ENCODE data around the gene ZFAND5. TPM values are rescaled to one million over a fixed set of nuclear protein-coding genes. Genes with fewer than 3 reads are reported as not detected.

Gene ZFAND5
- total RNA-seq, 1 experiment from 2014 or later = 84.1 TPM

DNA sequence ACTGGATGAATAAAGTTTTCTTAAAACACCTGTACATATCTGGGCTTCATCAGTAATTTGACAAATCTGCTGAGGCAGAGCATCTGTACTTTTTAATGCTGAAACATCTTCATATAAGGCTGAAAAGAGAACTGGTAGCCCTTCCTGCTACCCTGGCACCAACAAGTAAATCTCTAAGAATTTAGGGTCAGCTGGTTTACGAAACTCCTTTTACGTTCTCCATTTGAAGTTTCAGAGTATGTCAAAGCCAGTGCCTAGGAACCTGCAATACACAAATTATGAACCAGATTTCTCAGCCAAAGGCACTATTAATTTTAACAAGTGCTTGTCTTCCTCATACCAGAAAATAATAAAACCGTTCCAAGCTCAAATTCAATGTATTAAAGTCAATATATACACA lies 3.8 kb downstream of the ZFAND5 start:
- Histone ChIP-seq H3K27ac (ENCODE audit: low read length) (no peak overlapping the region), H3K4me3 (ENCODE audit: low read length) (peak overlapping the region; percentile 98), H3K79me2 (ENCODE audit: low read length) (peaks cover 85% of the 10 kb centered on the region), H3K4me2 (ENCODE audit: low read length) (peak overlapping the region; percentile 91), H3K9me2 (replicated peaks; ENCODE audit: low read length) (no peaks in the 10 kb centered on the region), H3F3A (ENCODE audit: low read length, unreplicated experiment) (no peaks in the 10 kb centered on the region), H3K9ac (ENCODE audit: low read length) (peak overlapping the region; percentile 88; the same call in 1 of the 2 replicates), H2AFZ (ENCODE audit: low read length) (no peak overlapping the region), H3K4me1 (ENCODE audit: insufficient read depth, low read length) (peaks cover 19% of the 10 kb centered on the region; the same call in 1 of the 2 replicates), H3K9me3 (ENCODE audit: low read length) (no peaks in the 10 kb centered on the region), H3K36me3 (ENCODE audit: low read depth, low read length) (peaks cover 61% of the 10 kb centered on the region), H4K20me1 (ENCODE audit: low read length) (peaks cover 79% of the 10 kb centered on the region), H3K27me3 (ENCODE audit: low read length) (no peaks in the 10 kb centered on the region)
- TF ChIP-seq, protein P1, sequence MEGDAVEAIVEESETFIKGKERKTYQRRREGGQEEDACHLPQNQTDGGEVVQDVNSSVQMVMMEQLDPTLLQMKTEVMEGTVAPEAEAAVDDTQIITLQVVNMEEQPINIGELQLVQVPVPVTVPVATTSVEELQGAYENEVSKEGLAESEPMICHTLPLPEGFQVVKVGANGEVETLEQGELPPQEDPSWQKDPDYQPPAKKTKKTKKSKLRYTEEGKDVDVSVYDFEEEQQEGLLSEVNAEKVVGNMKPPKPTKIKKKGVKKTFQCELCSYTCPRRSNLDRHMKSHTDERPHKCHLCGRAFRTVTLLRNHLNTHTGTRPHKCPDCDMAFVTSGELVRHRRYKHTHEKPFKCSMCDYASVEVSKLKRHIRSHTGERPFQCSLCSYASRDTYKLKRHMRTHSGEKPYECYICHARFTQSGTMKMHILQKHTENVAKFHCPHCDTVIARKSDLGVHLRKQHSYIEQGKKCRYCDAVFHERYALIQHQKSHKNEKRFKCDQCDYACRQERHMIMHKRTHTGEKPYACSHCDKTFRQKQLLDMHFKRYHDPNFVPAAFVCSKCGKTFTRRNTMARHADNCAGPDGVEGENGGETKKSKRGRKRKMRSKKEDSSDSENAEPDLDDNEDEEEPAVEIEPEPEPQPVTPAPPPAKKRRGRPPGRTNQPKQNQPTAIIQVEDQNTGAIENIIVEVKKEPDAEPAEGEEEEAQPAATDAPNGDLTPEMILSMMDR (conservative IDR thresholded peaks at IDR 0.05; ENCODE audit: low read depth, low read length) = no peak
- TF ChIP-seq EZH2 (IDR thresholded peaks at IDR 0.05; ENCODE audit: low read length, unreplicated experiment) (no peak), EZH2phosphoT487 (IDR thresholded peaks at IDR 0.05; ENCODE audit: borderline replicate concordance, low read length) (no peak)
- intact Hi-C loops (cut with micrococcal nuclease) = no loop called here
- no peak for DNase-seq
- no TSS peak for BruUV-seq (replicated peaks)
- ChIA-PET POLR2A (ENCODE audit: unreplicated experiment) (no interaction called here), CTCF (no interaction called here)
- no peak for ATAC-seq

DNA sequence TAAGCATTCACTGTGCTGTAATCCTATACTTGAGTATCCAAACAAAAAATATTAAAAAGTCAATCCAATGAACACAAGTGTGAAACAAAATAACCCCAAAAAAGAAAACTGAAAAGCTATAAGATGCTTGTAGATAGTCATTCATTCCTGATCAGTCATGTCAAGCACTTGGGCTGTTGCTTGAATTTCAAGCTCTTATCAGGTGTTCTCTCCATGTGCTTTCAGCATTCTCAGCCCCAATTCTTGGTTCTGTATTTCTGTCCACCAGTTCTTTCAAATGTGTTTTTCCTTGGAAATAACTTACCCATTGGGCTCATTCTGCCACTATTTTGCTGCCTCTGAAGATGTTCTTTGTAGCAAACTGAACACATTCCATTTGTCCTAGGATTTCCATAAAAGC lies 4.7 kb downstream of the ZFAND5 start:
- Histone ChIP-seq H3K27me3 (ENCODE audit: low read length) (no peaks in the 10 kb centered on the region), H3K27ac (ENCODE audit: low read length) (no peak overlapping the region), H3K9me2 (replicated peaks; ENCODE audit: low read length) (no peaks in the 10 kb centered on the region), H3K4me3 (ENCODE audit: low read length) (no peak overlapping the region), H3K36me3 (ENCODE audit: low read depth, low read length) (peaks cover 70% of the 10 kb centered on the region), H3K79me2 (ENCODE audit: low read length) (peaks cover 85% of the 10 kb centered on the region), H3K9me3 (ENCODE audit: low read length) (no peaks in the 10 kb centered on the region), H3F3A (ENCODE audit: low read length, unreplicated experiment) (no peaks in the 10 kb centered on the region), H4K20me1 (ENCODE audit: low read length) (peaks cover 81% of the 10 kb centered on the region), H3K9ac (ENCODE audit: low read length) (no peak overlapping the region), H2AFZ (ENCODE audit: low read length) (no peak overlapping the region), H3K4me2 (ENCODE audit: low read length) (no peak overlapping the region), H3K4me1 (ENCODE audit: insufficient read depth, low read length) (peaks cover 15% of the 10 kb centered on the region; the same call in 1 of the 2 replicates)
- DNase-seq = no peak
- TF ChIP-seq, protein P1 (conservative IDR thresholded peaks at IDR 0.05; ENCODE audit: low read depth, low read length) = no peak
- TF ChIP-seq EZH2 (IDR thresholded peaks at IDR 0.05; ENCODE audit: low read length, unreplicated experiment) = no peak
- no peak for TF ChIP-seq EZH2phosphoT487 (IDR thresholded peaks at IDR 0.05; ENCODE audit: borderline replicate concordance, low read length)
- BruUV-seq (replicated peaks) = no TSS peak
- no peak for ATAC-seq
- intact Hi-C loops (cut with micrococcal nuclease) = no loop called here
- ChIA-PET POLR2A (ENCODE audit: unreplicated experiment) (no interaction called here), CTCF (no interaction called here)

DNA sequence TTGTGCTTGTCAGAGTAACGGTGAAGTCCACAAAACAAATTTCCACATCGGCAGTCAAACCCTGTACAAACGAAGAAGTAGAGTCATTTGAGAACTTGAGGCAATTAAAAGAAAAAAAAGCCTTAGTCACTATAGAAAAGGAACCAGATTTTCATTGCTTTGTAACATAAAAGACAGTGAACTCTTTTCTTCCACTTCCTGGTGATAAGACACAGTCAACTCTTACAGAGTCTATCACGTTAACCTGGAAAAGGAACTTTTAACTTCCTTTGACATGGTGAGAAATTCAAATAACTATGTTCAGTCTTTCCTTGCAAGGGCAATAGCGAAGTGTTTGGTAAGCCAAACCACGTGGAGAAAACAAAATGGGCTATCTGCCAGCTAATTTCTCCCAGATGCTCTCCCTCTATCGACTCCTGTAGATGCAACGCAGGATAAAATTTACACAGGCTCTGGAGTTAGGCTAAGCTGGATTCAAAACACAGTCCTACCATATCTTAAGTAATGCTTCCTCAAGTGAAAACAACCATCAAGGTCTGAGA lies 8.9 kb downstream of the ZFAND5 start:
- H3K36me3 ChIP-seq (ENCODE audit: low read depth, low read length) = peaks cover 71% of the 10 kb centered on the region
- intact Hi-C loops (cut with micrococcal nuclease) = no loop called here
- H3K4me2 ChIP-seq (ENCODE audit: low read length) = no peak overlapping the region
- no peak overlapping the region for H3K9ac ChIP-seq (ENCODE audit: low read length)
- CTCF ChIA-PET = no interaction called here
- ATAC-seq (no peak), DNase-seq (no peak)
- H4K20me1 ChIP-seq (ENCODE audit: low read length) = peaks cover 50% of the 10 kb centered on the region
- POLR2A ChIA-PET (ENCODE audit: unreplicated experiment) = interaction anchor here (0.6 kb wide), 1 partner anchor 225 kb away, joined by 7 read pairs; no protein-coding TSS in a partner anchor
- no peak overlapping the region for H3K27ac ChIP-seq (ENCODE audit: low read length)
- H3K4me1 ChIP-seq (ENCODE audit: insufficient read depth, low read length) = peaks cover 24% of the 10 kb centered on the region
- no peaks in the 10 kb centered on the region for H3K27me3 ChIP-seq (ENCODE audit: low read length)
- no peak for TF ChIP-seq EZH2phosphoT487 (IDR thresholded peaks at IDR 0.05; ENCODE audit: borderline replicate concordance, low read length)
- no peaks in the 10 kb centered on the region for H3K9me2 ChIP-seq (replicated peaks; ENCODE audit: low read length)
- BruUV-seq (replicated peaks) = no TSS peak
- H2AFZ ChIP-seq (ENCODE audit: low read length) = no peak overlapping the region
- H3F3A ChIP-seq (ENCODE audit: low read length, unreplicated experiment) = no peaks in the 10 kb centered on the region
- peaks cover 46% of the 10 kb centered on the region for H3K79me2 ChIP-seq (ENCODE audit: low read length)
- no peaks in the 10 kb centered on the region for H3K9me3 ChIP-seq (ENCODE audit: low read length)
- no peak overlapping the region for H3K4me3 ChIP-seq (ENCODE audit: low read length)

Data from PC-3 (cell line).